ENCODE results near the gene COTL1.

COTL1 gene

DNA sequence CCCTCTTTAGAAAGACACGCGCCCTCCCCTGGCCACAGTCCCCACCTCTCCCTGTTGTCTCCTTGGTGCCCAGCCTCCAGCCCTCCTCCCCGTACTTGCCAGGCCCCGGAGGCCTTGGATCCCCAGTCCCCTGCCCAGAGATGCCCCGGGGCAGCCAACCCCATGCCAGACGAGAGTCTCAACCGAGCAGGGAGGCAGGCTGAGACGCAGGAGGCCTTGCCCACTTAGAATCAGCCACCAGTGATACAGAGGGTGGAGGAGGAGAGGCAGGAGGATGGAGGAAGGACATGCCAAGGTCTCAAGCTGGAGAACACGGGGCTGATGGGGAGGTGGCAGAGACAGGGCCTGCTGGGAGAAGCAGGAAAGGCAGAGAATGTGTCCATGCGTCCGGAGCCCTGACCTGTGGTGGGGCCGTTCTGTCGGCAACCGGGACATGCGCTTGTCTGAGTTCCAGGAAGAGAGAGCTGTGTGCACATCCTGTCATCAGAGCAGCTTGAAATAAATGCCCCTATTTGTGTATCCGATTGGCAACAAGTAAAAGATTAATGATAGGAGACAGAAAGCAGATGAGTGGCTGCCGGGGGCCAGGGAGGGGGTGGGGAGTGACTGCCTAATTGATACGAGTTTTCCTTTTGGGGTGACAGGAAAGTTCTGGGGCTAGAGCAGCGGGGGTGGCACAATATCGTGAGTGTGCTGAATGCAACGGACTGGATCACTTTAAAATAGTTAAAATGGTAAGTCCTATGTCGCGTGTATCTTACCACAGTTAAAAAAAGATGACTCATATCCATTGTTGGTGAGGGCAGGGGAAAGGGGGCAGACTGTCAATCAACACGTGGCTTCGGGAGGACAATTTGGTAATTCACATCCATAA is 68.7 kb downstream of the COTL1 start:
- DNase-seq (ENCODE audit: low read depth in 2 of 2), result no peak

DNA sequence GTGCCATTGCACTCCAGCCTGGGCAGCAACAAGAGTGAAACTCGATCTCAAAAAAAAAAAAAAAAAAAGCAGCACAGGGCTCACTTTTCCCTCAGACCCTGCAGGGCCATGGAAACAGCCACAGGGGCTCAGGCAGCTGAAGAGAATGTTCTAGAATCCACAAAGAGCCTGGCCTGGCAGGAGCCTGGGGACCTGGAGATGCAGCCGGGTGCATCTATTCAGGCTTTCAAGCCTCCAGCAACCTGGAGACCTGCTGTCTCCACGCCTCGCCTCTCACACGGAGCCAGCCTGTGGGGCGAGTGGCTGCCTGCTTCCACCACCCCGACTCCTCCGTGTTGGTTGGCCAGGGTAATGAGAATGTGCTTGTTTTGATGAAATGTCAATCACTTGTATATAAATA is 69.4 kb downstream of the COTL1 start:
- DNase-seq (ENCODE audit: low read depth in 2 of 2), result no peak

DNA sequence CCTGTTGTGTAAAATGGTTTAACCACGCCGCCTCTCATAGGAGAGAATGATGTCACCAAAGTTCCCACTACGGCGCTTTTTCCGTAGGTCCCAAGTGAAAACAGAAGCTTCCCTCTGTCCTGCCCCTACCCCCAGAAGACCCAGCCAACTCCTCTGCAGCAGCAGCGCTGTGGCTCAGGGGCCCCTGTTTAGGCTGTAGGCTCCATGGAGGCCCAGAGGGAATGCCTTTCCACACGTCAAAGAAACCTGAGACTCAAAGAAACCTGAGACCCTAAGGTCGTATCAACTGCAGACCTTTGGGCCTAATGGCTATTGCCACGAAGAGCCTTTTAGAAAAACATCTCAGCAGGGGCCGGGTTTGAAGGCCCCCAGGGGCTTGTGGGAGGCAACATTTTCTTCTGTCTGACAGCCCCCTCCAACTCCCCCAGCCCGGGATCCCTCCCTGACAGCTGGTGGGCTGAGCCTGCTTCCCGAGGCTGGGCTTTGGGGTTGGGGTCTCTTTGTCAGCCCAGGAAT is 70.3 kb downstream of the COTL1 start:
- no peak for DNase-seq (ENCODE audit: low read depth in 2 of 2)

DNA sequence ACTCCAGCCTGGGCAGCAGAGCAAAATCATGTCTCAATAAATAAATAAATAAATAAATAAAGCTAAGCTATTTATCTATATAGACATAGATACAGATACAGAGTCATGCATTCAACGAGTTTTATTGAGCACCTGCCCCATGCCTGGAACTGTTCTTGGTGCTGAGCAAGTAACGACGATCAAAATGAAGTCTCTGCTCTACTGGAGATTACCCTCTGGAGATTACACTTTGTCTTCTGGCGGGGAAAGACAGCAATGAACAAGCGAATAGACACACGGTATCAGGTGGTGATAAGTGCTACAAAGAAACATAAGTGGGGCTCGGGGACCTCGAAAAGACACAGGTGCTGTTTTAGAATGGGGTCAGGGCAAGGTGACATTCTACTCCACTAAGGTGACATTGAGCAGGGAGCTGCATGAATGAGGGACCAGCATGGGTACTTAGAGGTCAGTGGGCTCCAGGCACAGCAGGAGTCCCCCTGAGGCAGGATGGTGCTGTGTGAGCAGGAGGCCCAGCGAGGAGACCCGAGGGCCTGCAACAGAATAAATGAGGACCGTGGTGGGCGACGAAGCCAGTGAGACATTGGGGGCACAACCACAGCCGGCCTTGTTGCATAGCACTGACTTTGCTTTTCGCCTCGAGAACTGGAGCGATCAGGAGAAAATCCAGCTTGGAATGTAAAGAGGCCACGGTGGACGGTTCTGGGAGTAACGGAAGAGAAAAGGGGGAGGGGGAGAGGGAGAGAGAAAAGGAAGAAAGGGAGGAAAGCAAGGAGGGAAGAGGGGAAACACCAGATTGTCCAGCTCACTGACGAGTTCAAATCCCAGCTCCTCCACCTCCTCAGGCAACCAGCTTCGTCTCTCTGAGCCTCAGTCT is 71.0 kb downstream of the COTL1 start:
- no peak for DNase-seq (ENCODE audit: low read depth in 2 of 2)

DNA sequence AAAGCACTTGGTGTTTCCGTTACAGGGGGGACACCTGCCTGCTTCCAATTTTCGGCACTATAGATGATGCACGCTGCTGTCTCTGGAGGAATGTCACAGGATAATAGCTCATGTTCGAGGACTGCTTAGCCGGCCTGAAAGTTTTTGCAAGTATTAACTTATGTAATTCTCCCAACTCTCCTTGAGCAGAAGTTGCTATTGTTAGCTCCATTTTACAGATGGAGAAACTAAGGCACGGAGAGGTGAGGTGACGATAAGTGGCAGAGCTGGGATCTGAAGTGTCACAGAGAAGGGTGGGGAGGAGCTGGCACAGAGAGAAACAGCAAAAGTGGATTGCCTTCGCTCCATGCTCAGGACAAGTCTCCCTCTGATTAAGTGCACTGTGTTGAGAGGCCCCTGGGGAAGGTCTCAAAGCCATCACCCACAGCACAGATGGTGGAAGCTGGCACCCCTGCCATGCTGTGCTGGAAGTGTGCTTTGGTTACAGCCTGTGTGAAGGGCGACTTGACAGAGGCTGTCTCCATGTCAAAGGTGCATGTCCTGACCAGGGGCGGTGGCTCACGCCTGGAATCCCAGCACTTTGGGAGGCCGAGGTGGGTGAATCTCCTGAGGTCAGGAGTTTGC is 72.7 kb downstream of the COTL1 start:
- no peak for DNase-seq (ENCODE audit: low read depth in 2 of 2)

DNA sequence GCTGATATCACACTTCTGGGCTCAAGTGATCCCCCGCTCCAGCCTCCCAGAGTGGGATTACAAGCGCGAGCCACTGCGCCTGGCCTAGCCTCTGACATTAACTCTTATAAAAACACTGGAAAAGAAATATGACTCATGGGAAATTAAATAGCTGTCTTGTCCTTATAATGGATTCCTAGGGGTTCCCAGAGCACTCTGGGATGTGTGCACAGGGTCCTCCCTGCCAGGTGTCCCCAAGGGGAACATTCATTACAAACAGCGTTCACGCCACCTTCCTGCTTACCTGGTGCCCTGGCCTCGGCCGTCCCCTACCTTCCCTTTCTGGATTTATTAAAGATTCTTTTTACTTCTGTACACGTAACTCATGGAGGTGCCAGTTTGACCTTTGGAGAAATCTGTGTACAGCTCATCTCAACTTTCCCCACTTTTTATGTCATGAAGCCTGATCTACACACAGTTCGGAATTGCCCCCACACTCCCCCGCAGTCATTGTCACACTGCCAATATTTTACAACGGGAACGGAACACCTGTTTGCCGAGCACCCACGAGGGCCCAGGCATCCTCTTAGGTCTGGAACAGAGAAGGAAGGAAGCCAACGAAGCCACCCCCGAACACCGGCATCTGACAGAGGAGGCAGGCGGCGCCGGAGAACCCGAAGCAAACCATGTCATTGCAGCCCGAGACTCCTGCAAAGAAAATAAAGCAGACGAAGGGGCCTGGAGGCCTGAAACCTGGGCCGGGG is 73.7 kb downstream of the COTL1 start:
- no peak for DNase-seq (ENCODE audit: low read depth in 2 of 2)

DNA sequence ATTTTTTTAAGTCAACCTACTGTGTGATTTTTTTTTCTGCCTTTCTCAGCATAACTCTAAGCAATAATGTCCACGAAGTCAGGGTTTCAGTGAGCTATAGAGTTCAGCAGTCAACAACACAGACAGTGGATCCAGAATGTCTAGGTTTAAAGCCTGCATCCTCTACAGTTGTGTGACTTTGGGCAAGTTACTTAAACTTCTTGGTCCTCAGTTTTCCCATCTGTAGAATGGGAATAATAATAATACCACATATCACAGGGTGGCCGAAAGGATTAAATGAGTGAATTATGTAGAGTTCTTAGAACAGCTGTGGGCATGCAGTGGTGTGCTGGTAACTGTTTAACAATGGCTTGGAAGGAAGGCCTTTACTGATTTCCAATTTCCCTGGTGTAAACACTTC is 74.6 kb downstream of the COTL1 start:
- DNase-seq (ENCODE audit: low read depth in 2 of 2), result no peak

- no peak for DNase-seq (ENCODE audit: low read depth in 2 of 2)
Observed at GRCh38 chr16:84541999-84542817, 75.7 kb downstream of the COTL1 start.

DNA sequence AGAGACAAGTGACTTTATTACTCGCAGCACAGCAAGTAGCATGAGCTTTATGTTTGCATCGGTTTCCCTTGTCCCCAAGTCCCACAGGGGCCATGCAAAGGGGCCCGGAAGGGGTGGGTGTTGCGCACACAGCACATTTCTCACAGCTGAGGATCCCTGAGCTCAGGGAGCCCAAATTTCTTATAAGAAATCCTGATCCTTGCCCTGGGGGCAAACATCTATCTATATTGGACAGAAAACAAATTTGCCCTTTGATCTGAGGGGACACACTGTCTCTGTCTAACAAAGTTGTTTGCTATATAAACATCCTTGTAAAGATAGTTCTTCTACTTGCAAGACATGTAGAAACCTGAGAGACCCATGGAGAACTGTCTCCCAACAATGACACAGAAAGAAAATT is 77.7 kb downstream of the COTL1 start:
- no peak for DNase-seq (ENCODE audit: low read depth in 2 of 2)

DNA sequence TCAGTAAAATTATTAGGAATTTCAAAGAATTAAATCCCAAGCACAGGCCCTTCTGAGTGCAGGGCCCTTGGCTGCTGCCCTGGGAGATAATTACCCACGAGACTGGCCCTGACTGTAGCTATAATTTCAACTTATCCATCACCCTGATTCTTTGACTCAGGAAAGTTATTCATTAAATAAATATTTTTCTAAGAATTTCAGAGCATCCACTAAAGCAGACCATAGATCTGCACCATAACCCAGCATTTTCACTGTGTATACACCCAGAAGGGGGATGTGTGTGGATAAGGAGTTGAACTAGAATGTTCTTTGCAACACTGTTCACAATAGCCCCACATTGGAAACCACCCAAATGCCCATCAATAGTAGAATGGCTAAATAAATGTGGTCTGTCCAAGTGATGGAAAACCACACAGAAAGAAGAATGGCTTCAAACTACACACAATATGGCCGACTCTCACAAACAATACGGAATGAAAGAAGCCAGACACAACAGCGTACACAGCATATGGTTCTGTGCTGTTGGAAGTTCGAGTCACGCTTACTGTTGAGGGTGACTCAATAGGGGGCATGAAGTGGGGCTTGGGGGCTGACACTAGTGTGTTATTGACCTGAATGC is 79.5 kb downstream of the COTL1 start:
- DNase-seq (ENCODE audit: low read depth in 2 of 2), result no peak

DNA sequence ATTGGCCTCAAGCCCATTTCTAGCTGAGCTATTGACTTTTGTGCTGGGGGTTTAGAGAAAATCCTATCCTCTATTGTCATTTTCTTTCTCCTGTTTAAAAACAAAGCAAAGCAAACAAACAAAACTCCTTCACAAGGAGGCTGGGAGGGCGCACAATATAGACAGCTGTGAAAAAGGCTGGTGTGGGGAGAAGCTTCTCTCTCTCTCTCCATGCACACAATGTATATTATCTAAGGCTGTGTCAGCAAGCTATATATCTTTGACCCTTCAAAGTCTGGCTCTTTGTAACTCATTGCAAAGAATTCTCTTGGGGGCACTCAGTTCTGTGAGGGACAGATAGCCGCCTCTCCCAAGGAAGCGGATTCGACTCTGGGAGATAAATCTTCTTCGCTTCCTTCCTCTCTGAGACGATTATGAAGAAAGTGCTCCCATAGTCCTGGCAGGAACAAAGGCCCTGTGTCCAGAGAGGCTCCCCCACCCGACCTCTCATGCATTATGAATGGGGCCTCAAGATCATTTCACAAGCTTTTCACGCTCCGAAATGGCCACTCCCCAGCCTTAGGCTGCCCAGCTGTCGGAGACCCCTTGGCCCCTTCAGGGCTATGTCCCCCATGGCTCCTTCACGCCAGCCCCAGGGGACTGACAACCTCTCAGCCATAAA is 80.3 kb downstream of the COTL1 start:
- no peak for DNase-seq (ENCODE audit: low read depth in 2 of 2)

DNA sequence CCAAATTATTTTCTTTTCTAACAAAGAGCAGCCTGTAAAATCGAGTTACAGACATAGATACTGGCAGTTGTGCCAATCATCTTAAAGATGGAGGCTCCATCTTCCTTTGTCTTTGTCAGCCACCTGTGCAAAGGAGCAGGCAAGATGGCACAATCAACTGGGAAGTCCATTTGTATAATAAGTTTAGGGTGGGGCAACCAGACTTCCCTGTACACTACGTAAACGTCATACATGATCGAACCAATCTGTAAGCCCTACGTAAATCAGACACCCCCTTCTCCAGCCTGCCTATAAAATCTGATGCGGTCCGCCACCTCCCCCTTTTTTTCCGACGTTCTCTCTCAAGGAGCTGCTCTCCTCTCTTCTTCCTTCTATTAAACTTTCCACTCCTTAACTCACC is 82.0 kb downstream of the COTL1 start:
- no peak for DNase-seq (ENCODE audit: low read depth in 2 of 2)

GRCh38 chr16:84535408-84535807 is 82.5 kb downstream of the COTL1 start:
- DNase-seq (ENCODE audit: low read depth in 2 of 2), result no peak

GRCh38 chr16:84534815-84535214 is 83.1 kb downstream of the COTL1 start:
- DNase-seq (ENCODE audit: low read depth in 2 of 2), result no peak

GRCh38 chr16:84532855-84533486 is 84.9 kb downstream of the COTL1 start:
- DNase-seq (ENCODE audit: low read depth in 2 of 2), result no peak

DNA sequence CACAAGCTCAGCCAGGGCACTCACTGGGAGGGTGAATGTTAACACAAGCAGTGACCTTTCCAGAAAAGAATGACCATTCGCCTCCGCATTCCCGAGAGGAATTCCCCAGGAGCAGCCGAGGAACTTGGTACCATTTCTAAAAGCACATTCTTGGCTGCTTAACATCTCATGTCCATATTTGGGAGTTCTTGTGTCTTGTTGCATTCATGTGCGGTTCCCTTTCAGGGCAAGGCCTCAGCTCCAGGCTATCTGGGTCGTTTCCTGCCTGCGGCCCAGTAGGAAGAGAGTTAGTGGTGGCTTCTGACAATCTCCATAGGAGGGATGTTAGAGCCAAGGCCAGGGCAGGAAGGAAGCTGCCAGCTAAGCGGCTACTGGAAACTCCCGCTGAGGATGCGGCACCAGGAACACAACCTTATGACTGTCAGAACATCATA is 85.6 kb downstream of the COTL1 start:
- DNase-seq (ENCODE audit: low read depth in 2 of 2), result peak; percentile 78 to 81

GRCh38 chr16:84531671-84532111 is 86.2 kb downstream of the COTL1 start:
- DNase-seq (ENCODE audit: low read depth in 2 of 2), result no peak

GRCh38 chr16:84530590-84530989 is 87.3 kb downstream of the COTL1 start:
- DNase-seq (ENCODE audit: low read depth in 2 of 2), result no peak

- DNase-seq (ENCODE audit: low read depth in 2 of 2), result no peak
Observed at GRCh38 chr16:84529607-84530006, 88.3 kb downstream of the COTL1 start.
